Non-pigmented ciliary epithelial cell (primary cell): ENCODE measurements around the gene AQP12B.

Experiments
- DNase-seq: peaks from one replicate; pipeline ENCODE4 v3.0.0-alpha.2; 2010; ENCODE audit warnings: low read depth

Gene AQP12B

GRCh38 chr2:240717681-240718581 is 35.2 kb upstream of the AQP12B start:
- DNase-seq: no peak

DNA sequence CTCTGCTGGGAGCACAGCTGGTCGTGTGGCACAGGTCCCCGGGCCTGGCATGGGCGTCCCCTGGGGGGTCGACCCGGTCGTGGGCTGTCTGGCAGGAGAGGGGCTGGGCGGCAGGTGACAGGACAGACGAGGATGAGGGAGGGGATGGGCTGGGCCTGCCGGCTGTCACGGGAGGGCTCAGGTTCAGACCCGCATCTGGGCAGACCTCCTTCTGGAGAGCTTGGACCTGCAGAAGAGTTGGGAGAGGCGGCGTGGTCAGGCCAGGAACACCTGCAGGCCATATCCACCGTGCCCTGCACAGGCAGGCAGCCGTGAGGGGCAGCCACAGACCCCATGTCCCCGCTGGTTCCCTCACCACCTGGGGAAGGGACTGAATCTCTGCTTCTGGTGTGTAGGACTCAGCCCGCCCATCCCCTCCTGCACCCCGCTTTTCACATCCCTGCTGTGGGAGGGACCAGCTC is 34.5 kb upstream of the AQP12B start:
- DNase-seq: no peak

DNA sequence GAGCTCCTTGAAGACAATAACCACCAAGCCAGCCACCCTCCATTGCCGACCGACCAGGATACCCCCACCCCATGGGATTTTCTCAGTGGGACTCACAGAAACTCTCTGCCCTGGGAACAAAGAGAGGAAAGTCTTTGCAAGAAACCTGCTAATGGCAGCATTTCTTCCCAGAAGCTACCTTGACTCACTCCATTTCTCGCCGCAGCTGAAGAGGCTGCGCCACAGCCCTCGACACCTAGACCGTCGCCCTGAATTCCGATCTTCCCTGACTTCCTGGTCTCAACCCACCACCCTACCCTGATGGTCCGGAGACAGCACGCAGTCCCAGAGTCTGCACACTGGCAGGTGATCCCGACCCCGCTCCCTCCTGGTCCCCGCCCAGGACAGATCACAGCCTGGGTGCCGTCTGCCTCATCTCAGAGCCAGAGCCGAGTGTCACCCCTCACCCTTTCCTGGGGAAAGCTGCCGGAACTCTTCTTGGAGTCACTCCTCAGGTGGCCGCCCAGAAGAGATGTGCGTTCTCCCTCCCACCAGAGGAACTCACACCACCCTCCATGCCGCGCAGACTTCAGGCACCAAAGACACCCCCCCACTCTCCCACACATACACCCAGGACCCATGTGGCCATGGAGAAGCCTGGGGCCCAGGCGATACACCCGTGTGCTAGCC is 33.6 kb upstream of the AQP12B start:
- DNase-seq: no peak

DNA sequence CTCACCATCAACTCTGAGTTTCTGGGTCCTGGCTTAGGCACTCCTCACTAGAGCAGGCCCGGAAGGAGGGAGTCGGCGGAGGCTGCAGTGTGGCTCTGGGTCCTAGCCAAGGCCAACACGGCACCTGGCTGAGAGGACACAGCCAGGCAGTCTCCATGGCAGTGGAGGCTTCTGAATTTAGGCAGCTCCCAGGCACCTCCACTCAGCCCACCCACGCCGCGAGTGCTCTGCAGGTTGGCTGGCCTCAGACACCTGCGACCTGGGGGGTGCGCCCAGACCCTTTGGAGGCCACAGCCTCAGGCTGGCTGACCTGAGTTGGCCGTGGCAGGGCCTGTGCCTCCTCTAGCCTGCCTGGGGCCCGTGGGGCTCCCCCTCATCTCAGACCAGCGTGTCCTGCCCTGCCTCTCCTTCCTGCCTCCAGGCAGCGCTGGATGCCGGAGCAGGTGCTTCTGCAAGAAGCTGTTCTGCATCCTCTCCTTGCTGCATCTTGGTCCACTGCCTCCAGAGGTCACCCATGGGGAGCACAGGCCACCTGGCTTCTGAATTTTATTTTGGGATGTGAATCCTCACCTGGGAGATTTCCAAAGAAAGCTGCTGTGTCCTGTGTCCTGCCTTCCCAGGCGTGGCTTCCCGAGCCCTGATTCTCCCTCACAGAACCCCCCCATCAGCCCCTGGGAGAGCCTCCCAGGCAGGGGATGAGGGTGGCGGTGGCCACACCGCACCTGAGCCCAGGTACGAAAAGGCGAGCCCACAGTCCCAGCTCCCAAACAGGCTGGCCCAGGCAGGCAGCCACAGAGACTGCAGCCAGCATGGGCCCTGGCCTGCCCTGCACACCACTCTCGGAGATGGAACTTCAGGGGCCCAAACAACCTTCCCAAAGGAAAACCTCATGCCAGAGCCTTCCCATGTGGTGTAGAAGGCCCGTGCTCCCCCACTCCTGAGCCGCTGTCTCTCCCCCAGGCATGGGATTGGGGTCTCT is 32.4 kb upstream of the AQP12B start:
- DNase-seq: no peak

DNA sequence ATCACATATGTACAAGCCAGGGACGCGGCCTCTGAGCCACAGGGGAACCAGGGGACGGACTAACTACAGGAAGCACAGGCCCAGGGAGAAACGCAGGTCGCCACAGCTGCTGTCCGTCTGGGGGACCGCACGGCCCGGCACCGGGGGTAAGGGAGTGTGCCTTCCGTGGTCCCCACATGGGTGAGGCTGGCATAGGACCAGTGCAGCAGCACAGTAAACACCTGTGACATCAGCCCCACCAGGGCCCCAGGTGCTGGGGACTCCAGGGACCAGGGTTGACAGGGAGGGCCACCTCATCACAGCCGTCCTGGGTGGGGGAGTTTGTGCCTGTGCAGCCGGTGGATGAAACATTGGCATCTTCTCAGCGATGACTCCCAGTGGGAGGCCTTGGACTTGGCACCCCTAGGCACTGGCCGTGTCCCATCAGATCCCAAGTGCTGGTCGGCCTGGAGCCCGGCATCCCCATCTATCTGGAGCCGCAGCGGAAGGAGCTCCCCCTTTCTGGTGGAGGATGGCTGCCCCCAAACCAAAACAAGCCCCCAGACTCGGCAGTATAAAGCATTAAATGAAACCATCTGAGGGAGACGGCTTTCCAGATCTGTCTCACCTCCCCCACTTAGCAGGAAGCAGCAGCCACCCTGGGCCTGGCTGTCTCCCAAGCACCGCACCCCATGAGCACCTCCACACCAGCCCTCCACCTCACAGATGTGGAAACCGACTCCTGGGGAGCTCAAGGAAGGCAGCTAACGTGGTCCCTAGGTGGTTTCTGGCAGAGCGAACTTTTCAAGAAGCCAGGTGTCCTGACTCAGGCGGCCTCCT is 31.5 kb upstream of the AQP12B start:
- no peak for DNase-seq

DNA sequence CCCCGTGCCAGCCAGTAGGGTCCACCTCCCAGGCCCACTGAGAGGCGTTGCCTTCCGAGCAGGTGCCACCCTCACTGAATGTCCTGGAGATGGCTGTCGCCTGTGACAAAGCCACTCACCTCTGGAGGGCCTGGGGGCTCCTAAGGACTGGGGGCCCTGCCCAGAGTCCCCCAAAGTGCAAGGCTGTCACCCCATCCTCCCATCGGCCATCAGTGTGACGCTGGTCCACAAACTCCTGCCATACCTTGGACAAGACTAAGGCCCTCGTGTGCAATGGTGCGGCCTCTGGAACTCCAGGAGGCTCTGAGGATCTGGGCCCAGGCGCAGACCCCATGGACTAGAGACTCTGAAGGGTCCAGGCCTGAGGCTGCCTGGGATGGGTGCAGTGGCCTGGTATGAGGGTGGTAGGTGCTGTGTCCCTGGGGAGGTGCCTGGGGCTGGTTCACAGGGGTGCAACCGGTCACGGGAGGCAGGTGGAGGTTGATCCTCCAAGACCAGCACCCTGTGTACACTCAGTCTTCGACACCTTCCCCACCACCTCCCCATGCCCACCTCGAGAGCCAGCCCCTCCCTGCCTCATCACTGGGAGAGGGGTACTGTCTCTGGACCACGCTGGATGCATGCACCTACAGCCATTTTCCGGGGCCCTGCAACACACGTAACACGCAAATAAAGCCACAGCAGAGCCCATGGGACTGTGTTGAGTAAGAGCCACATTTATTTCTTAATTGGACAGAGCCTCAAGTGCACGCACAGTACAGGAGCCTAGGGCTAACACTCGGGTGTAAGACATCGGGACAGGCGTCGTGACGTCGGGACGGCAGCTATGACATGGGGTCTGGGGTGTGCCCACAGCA is 30.6 kb upstream of the AQP12B start:
- DNase-seq: no peak

DNA sequence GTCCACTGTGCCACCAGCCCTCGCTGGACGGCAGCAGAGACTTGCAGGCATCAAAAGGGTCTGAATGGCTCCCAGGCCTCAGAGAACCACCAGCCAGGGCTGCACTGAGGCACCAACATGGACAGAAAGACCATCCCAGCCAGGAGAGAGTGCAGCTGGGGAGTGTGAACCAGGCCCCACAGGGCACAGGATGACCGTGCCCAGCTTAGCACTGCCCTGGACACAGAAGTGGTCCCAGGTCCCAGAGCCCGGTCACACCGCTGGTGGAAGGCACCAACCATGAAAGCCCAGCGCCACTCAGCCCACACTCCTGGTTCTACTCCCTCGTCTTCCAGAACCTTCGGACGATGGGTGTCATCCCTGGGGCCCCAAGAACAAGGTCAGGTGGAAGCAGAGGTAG is 29.4 kb upstream of the AQP12B start:
- no peak for DNase-seq

DNA sequence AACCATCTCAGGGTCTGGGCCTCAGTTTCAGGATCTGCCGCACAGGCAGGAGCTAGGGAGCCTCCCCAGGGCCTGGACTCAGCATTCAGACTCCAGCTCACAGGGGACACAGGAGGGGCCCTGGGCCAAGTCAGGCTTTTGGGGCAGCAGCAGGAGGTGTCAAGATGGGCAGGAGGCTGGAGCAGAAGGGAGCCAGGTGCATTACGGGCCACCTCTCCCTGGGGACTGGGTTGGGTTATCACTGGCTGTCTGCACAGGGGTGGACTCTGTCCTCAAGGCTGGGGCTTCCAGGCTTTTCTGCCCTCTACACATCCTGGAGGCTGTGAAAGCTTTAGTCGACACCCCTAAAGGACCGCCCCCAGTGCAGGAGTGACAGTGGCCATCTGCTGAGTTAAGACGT is 29.0 kb upstream of the AQP12B start:
- DNase-seq: no peak

- no peak for DNase-seq
Measured at GRCh38 chr2:240711296-240711695, 28.6 kb upstream of the AQP12B start.

- DNase-seq: no peak
Measured at GRCh38 chr2:240708457-240708856, 25.8 kb upstream of the AQP12B start.

- DNase-seq: no peak
Measured at GRCh38 chr2:240707821-240708220, 25.1 kb upstream of the AQP12B start.

GRCh38 chr2:240707043-240707756 is 24.5 kb upstream of the AQP12B start:
- no peak for DNase-seq

- no peak for DNase-seq
Measured at GRCh38 chr2:240705204-240705791, 22.6 kb upstream of the AQP12B start.

- no peak for DNase-seq
Measured at GRCh38 chr2:240704651-240705050, 22.0 kb upstream of the AQP12B start.

- DNase-seq: no peak
Measured at GRCh38 chr2:240703417-240704341, 21.0 kb upstream of the AQP12B start.

- DNase-seq: no peak
Measured at GRCh38 chr2:240702640-240703011, 19.9 kb upstream of the AQP12B start.

DNA sequence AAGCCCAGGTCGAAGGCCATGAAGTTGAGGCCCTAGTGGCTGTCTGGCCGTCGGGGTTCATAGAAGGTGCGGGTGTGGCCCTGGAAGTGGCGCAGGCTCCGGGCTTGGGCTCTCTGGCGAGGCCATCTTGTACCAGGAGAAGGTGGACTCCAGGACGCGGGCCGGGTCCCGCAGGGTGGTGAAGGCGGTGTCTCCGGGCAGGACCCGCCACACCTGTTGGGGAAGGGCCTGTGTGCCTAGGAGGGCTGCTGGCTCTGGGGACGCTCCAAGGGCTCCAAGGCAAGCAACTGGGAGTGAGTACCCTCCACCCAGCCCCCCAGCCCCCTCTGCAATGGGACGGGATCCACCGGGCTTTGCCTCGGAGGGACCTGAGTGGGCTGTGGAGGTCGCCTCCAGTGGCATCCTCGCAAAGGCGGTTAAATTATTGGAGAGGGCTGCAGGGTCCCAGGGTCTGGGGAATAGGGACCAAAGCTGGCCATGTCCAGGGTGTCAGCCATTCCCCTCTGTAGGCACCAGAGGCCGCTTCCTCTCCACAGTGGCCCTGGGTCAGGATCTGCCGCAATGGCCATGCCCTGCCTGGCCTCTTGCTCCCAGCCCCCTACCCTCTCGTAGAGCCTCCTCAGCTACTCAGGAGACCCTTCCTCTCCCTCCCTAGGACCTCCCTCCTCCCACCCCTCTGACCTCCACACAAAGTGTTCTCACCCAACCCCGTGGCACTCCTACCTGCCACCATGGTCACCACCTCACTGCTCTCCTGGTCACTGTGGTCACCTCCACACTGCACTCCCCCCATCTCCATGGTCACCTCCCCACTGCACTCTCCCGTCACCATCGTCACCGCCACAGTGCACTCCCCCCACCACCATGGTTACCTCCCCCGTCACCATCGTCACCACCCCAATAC is 19.3 kb upstream of the AQP12B start:
- DNase-seq: no peak
